Neural cell (in vitro differentiated cells): ENCODE results near the gene SART3.

Experiments used
- EP300 ChIP-seq: fragments of 450-650 bp; conservative IDR thresholded peaks from 2 replicates; pipeline ENCODE4 v1.6.1; 2014; ENCODE audit warnings: antibody characterized with exemption, mild to moderate bottlenecking, moderate library complexity; ENCODE audit not compliant: poor library complexity, severe bottlenecking
- EZH2 ChIP-seq: fragments of 200-600, 300-800 bp; shearing (Covaris generic), sonication (generic); IDR thresholded peaks from 2 replicates; pipeline ENCODE4 v1.6.1; 2014; ENCODE audit warnings: antibody characterized with exemption, low read length, borderline replicate concordance, mild to moderate bottlenecking; ENCODE audit not compliant: insufficient read depth, poor library complexity, severe bottlenecking
- POLR2AphosphoS5 ChIP-seq: IDR thresholded peaks from 2 replicates; pipeline ENCODE4 v1.6.1; 2012
- TAF1 ChIP-seq: IDR thresholded peaks from 2 replicates; pipeline ENCODE4 v1.6.1; 2012; ENCODE audit warnings: low read depth
- TF ChIP-seq, protein P1 (sequence below): fragments of 450-650 bp; IDR thresholded peaks from 2 replicates; pipeline ENCODE4 v1.5.1; 2014; ENCODE audit warnings: antibody characterized with exemption, mild to moderate bottlenecking, moderate library complexity; ENCODE audit not compliant: poor library complexity, severe bottlenecking

DNA sequence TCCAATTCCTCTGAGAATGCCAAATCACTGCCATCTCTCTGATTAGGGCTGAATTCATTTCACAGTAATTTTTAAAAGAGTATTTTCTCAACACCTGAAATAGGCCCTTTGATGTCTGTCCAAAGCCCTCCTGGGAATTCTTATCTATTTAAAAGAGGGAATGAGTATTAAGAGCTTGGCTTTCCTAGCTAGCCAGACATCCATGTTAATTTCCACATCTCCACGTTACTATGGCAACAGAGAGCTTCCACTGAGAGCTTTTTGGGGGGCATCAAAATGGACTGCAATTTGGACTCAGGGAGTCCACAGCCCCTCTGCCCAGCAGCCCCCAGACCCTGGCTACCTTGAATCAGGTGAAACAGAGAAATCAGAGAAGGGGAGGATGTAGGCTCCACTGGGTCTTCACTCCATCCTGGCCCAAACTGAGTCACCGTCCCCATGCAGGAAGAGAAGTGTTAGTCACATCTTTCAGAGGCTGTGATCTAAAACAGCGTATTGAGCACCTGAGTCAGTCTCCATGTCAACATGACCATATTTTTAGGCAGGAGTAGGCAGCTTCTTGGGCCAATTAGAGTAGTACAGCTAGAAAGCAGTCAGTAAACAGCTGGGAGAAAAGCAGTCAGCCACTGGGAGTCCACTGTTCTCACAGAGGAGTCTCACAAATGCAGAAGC, 52.9 kb downstream of the SART3 start:
- TF ChIP-seq, protein P1, sequence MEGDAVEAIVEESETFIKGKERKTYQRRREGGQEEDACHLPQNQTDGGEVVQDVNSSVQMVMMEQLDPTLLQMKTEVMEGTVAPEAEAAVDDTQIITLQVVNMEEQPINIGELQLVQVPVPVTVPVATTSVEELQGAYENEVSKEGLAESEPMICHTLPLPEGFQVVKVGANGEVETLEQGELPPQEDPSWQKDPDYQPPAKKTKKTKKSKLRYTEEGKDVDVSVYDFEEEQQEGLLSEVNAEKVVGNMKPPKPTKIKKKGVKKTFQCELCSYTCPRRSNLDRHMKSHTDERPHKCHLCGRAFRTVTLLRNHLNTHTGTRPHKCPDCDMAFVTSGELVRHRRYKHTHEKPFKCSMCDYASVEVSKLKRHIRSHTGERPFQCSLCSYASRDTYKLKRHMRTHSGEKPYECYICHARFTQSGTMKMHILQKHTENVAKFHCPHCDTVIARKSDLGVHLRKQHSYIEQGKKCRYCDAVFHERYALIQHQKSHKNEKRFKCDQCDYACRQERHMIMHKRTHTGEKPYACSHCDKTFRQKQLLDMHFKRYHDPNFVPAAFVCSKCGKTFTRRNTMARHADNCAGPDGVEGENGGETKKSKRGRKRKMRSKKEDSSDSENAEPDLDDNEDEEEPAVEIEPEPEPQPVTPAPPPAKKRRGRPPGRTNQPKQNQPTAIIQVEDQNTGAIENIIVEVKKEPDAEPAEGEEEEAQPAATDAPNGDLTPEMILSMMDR: no peak
- TF ChIP-seq EZH2 (no peak), EP300 (no peak), TAF1 (no peak), POLR2AphosphoS5 (no peak)
